ENCODE measurements around the gene AR.
"Not testable (repeated sequence)": the region's sequence is repeated elsewhere in the genome, so short reads cannot be mapped to it uniquely, and the experiment has no call there.

DNA sequence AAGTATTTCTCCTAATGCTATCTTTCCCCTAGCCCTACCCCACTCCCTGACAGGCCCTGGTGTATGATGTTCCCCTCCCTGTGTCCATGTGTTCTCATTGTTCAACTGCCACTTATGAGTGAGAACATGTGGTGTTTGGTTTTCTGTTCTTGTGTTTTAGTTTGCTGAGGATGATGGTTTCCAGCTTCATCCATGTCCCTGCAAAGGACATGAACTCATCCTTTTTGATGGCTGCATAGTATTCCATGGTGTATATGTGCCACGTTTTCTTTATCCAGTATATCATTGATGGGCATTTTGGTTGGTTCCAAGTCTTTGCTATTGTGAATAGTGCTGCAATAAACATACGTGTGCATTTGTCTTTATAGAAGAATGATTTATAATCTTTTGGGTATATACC, 126.9 kb downstream of the AR start:
- TF ChIP-seq, protein P1, sequence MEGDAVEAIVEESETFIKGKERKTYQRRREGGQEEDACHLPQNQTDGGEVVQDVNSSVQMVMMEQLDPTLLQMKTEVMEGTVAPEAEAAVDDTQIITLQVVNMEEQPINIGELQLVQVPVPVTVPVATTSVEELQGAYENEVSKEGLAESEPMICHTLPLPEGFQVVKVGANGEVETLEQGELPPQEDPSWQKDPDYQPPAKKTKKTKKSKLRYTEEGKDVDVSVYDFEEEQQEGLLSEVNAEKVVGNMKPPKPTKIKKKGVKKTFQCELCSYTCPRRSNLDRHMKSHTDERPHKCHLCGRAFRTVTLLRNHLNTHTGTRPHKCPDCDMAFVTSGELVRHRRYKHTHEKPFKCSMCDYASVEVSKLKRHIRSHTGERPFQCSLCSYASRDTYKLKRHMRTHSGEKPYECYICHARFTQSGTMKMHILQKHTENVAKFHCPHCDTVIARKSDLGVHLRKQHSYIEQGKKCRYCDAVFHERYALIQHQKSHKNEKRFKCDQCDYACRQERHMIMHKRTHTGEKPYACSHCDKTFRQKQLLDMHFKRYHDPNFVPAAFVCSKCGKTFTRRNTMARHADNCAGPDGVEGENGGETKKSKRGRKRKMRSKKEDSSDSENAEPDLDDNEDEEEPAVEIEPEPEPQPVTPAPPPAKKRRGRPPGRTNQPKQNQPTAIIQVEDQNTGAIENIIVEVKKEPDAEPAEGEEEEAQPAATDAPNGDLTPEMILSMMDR (IDR thresholded peaks at IDR 0.05): not testable (repeated sequence)
- TF ChIP-seq POLR2A (IDR thresholded peaks at IDR 0.05): not testable (repeated sequence)
